GM10248 (cell line): Measurements from ENCODE around the gene CORO6.
A peak's percentile ranks its signal among the peaks of the same experiment; 100 is the strongest.

Experiments
- CTCF ChIA-PET: fragments of 300-600 bp; sonication (Branson Sonifier 250); formaldehyde crosslinking; extraction: SDS; loops from one replicate; lab custom pipeline; 2021; ENCODE audit warnings: antibody characterized with exemption; lab: Yijun Ruan, JAX
- POLR2A ChIA-PET: fragments of 350-650 bp; sonication (Branson Sonifier 250); formaldehyde crosslinking; extraction: SDS; loops from one replicate; lab custom pipeline; 2020; ENCODE audit warnings: antibody characterized with exemption; lab: Yijun Ruan, JAX
- DNase-seq: peaks from one replicate; pipeline ENCODE4 v3.0.0; 2012; ENCODE audit errors: extremely low spot score
- CTCF ChIP-seq: IDR thresholded peaks from 2 replicates; pipeline ENCODE4 v1.5.1; 2012; ENCODE audit warnings: mild to moderate bottlenecking, low read depth; ENCODE audit errors: extremely low read depth, missing control alignments, control extremely low read depth

CORO6 gene

GRCh38 chr17:29620271-29620670 is 2.4 kb downstream of the CORO6 start:
- ChIA-PET POLR2A (no interaction called here), CTCF (interaction anchor here (1.3 to 7.0 kb wide), 5 partner anchors 21 to 250 kb away, joined by 3 to 80 read pairs (median 58); partner anchors contain the start of gene ANKRD13B)
- DNase-seq, result no peak
- TF ChIP-seq CTCF, result no peak

GRCh38 chr17:29619251-29619650 is 3.5 kb downstream of the CORO6 start:
- peak; percentile 21 for TF ChIP-seq CTCF
- ChIA-PET CTCF (interaction anchor here (1.3 to 7.0 kb wide), 11 partner anchors 8 to 309 kb away, joined by 3 to 80 read pairs (median 21); partner anchors contain the start of gene ANKRD13B), POLR2A (no interaction called here)
- DNase-seq, result no peak

- ChIA-PET POLR2A (interaction anchor here (1.0 kb wide), 1 partner anchor 312 kb away, joined by 3 read pairs; the partner anchor contains the start of gene SSH2), CTCF (interaction anchor here (0.7 to 7.0 kb wide), 52 partner anchors 8 to 476 kb away, joined by 3 to 172 read pairs (median 6); partner anchors contain the start of genes ABHD15, ANKRD13B and SSH2)
- TF ChIP-seq CTCF, result no peak
These were observed 4.2 kb downstream of the CORO6 start for GRCh38 chr17:29618272-29619065.

GRCh38 chr17:29617481-29618271 is 5.0 kb downstream of the CORO6 start:
- peak; percentile 85 for DNase-seq
- ChIA-PET POLR2A (interaction anchor here (0.8 to 1.0 kb wide), 4 partner anchors 22 to 312 kb away, joined by 3 to 5 read pairs (median 3); partner anchors contain the start of genes GIT1 and SSH2), CTCF (interaction anchor here (0.6 to 7.0 kb wide), 84 partner anchors 9 to 668 kb away, joined by 3 to 172 read pairs (median 4); partner anchors contain the start of genes ABHD15, ANKRD13B, EFCAB5 and SSH2)
- TF ChIP-seq CTCF, result peak; percentile 89

More at GRCh38 chr17:29618272-29619065, 4.2 kb downstream of the CORO6 start:
- DNase-seq, result no peak

- peak; percentile 90 for DNase-seq
- POLR2A ChIA-PET, result interaction anchor here (0.5 to 1.0 kb wide), 4 partner anchors 22 to 106 kb away, joined by 3 to 6 read pairs (median 4); partner anchors contain the start of gene GIT1
- CTCF ChIA-PET, result interaction anchor here (0.5 to 7.0 kb wide), 83 partner anchors 9 to 668 kb away, joined by 3 to 172 read pairs (median 4); partner anchors contain the start of genes ABHD15, ANKRD13B, EFCAB5 and SSH2
- TF ChIP-seq CTCF, result peak; percentile 92
These were observed 5.6 kb downstream of the CORO6 start for GRCh38 chr17:29617125-29617480.
